ENCODE results near the gene TOR2A.
A peak's percentile ranks its signal among the peaks of the same experiment; 100 is the strongest.
"Not testable (repeated sequence)": the region's sequence is repeated elsewhere in the genome, so short reads cannot be mapped to it uniquely, and the experiment has no call there.

Gene TOR2A

DNA sequence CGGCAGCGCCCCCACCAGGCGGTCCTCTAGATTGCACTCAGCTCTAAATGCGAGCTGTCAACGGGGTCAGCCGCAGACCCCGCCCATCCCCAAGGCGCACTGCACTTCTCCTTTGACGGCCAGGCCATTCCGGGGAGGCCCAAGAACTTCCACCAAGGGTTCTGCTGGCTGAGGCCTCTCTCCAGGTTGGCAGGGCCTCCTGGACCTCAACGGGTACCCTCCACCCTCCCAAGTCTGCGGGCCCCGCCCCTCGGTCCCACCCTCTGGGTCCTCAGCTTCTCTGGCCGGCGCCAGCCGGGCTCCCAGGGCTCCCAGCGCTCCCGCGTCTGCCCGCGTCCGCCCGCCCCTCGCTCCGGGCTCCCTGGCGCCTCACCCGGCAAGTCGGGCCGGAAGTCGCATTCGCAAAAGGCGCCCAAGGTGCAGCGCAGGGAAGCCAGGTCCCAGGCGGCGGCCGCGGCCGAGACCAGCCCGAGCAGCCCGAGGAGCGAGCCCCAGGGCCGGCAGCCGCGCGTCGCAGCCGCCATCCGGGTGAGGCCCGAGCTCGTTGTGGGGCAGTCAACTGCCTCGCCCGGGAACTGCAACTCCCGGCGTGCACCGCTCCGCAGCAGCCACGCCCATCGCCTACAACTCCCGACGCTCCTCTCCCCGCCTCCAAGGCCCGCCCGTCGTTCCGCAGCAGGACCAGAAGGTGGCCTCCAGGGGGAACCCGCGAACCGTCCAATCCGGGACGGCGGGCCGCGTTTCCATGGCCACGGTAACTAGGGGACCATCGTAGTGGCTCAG is at the start of gene TOR2A:
Gene TOR2A, minus strand, starts transcription at position 548 of the 783 bp plus-strand sequence. Its CDS starts 24 bp downstream, at position 524.
- peak; percentile 97 for DNase-seq

DNA sequence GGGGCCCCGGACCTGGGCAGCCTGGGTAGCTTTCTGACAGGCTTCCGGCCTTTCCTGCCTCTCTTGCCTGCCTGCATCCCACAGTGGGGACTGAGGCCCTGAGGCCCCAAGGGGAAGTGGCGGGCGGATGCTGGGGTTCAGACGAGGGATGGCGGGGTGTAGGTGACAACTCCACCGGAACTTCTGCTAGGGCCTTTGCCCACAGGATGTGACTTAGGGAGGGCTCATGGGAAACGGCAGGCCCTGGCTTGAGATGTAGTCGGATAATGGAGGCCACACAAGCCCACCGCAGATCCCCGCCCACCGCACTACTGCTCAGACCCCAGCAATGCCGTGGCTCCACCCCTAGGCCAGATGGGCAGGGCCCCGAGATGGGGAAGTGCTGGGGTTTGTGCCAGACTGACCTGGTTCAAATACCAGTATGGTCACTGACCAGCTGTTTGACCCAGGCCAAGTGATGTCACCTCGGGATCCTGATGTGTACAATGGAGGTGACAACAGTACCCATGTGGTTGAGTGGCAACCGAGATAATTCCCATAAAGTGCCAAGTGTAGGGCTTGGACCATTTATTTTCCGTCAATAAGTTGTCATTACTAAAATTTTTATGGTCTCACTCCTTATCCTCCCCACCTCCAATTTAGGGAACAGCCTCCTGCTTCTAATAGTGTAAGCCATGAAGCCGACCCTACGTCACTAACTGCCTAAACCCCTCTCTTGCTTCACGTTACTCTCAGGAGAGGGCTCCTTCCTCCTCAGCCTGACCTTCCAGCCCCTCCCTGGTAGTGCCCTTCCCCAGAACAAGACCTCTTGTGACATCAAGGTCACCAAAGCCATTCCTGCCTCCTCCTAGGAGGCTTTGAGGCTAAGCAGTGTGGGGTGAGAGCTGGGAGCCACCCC is 48.3 kb upstream of the TOR2A start:
- DNase-seq, result no peak

DNA sequence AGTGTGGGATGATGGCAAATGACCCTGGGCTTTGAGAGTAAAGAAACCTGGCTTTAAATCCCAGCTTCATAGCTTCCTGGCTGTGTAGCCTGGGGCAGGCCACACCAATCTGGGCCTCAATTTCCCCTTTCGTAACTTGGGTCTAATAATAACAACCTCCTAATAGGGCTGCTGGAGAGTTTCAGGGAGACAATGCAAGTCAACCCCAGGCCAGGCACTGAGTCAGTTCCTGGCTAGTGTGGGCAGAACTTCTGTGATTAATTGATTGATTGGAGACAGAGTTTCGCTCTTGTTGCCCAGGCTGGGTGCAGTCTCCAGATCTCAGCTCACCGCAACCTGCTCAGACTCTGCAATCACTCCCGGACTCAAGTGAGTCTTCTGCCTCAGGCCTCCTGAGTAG is 46.7 kb upstream of the TOR2A start:
- DNase-seq, result no peak

DNA sequence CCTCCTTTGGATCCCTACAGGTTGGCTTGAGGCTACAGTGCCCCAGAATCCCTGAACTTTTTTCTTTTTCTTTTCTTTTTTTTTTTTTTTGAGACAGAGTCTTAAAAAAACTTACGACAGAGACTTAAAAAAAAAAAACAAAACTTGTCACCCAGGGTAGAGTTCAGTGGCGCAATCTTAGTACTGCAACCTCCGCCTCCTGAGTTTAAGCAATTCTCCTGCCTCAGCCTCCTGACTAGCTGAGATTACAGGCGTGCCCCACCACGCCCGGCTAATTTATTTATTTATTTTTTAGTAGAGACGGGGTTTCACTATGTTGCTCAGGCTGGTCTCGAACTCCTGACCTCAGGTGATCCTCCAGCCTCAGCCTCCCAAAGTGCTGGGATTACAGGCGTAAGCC is 45.8 kb upstream of the TOR2A start:
- DNase-seq, result not testable (repeated sequence)

DNA sequence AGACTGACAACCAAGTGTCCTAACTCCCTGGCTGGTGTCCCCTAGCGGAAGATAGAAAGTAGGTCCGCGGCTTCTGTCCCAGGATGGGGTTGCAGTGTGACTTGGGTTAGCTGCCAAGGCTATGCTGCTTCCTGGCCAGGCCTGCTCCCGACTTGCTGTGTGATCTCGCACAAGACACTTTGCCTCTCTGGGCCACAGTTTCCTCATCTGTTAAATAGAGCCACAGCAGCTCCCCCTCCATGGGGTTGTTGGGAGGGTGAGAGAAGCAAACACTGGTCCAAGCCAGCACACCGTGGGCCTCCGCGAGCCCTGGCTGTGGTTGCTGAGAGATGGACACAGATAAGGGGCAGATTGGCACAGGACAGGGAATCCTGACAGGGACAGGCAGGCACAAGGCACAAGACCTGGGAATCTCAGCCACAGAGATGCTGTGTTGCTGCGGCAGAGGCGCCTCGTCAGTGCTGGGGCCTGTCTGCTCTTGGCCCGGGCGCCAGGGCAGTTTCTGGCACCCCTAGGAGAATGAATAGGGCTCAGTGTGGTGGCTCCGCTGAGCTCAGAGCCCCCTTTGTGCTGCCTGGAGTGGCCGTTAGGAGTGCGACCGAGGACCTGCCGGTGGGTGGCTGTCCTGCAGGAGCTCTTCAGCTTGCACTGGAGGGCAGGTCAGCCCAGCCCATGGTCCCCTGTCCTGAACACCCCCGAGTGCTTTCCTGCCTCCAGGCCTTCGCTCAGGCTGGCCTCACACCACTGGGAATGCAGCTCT is 45.2 kb upstream of the TOR2A start:
- no peak for DNase-seq

DNA sequence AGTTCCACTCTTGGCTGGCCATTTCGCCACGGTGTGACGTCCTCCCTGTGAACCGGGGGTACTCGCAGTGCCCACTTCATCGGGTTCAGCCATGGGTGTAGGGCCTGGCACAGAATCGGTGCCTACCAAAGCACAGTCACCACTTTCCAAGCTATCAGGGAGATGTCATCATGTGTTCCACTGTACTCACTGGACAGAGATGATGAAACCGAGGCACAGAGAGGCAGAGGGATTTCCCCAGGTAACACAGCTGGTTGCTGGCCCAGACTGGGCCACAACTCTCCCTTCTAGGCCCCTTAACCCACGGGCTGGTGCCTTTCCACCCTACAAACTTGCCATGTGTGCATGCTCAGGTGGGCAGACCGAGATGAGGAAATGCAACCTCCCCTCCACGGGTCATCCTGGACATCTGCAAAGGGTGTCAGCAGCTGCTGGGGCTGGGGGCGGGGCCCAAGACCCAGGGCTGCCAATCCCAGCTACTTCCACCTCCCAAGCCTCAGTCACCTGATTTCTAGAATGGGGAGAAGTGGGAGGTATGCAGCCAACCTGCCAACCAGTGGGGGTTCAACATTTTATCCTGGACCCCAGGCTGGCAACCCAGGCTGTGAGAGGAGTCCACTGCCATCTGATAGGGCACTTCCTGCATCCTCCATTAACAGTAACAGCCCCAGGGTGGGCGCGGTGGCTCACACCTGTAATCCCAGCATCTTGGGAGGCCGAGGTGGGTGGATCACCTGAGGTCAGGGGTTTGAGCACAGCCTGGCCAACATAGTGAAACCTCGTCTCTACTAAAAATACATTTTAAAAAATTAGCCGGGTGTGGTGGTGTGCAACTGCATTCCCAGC is 44.3 kb upstream of the TOR2A start:
- DNase-seq, result no peak

DNA sequence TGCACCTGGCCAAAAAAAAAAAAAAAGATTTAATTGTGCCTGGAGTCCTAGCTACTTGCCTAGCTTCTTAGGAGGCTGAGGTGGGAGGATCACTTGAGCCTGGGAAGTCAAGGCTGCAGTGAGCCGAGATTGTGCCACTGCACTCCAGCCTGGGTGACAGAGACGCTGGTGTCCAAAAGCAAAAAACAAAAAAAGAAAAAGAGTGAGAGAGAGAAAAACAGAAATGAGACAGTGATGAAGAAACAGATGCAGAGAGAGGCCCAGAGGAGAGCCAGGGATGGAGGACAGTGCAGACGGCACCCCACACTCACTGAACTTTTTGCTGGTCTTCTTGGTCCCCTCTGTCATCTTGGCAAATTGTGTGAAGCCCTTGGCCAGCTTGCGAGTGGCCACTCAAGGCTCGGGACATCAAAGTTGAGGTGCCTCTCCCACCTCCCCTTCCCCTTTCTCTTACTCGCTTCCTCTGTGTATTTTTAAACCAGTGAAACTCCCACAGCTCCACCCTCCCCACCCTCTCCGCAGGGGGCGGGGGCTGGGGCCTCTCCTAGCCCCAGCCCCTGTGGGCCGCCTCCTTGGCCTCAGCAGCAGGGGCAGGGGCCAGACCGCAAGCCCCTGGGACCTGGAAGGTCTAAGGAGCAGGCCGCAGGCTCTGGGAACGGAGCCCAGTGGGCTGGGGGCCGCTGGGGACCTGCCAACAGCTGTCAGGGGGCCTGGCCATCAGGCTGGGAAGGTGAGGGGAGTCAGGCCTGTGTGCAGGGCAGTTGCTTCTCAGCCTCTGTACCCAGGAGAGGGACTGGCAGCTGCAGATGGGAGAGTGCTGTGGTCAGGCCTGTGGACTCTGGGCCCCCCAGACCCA is 43.4 kb upstream of the TOR2A start, which contains the start of gene SH2D3C:
Gene SH2D3C, minus strand, starts transcription at position 387 of the 856 bp plus-strand sequence. Its CDS starts 39 bp downstream, at position 348.
- DNase-seq, result no peak

DNA sequence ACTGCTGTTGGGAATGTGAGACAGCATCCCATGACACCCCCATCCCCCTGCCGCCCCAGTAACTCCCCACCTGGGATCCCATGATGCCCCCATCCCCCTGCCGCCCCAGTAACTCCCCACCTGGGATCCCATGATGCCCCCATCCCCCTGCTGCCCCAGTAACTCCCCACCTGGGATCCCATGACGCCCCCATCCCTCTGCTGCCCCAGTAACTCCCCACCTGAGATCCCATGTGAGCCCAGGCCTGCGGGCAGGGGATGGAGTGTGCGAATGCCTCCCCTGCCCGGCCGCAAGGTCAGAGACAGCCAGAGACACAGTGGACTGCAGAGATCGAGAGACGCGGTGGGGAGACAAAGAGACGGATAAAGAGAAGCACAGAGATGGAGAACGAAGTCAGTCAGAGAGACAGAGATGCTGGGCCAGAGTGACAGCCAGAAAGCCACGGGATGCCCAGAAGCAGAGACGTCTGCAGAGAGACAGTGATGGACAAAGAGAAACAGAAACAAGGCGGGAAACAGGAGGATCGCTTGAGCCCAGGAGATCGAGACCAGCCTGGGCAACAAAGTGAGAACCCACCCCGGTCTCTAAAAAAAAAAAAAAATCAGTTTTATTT is 42.4 kb upstream of the TOR2A start:
- DNase-seq, result no peak

DNA sequence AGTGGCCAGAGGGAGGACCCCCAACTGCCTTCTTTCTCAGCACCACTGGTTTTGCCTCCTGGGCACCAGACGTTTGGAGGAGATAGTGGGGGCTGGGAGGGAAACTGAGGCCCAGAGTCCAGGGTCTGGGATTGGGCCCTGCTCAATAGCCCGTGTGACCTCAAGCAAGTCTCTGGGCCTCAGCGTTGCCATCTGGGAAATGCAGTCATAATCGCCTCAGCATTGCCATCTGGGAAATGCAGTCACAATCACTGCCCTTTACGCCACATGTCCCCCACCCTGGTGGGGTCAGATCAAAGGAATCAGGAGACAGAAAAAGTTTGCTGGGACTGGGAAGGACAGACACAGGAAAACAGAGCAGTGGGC is 41.8 kb upstream of the TOR2A start:
- no peak for DNase-seq

DNA sequence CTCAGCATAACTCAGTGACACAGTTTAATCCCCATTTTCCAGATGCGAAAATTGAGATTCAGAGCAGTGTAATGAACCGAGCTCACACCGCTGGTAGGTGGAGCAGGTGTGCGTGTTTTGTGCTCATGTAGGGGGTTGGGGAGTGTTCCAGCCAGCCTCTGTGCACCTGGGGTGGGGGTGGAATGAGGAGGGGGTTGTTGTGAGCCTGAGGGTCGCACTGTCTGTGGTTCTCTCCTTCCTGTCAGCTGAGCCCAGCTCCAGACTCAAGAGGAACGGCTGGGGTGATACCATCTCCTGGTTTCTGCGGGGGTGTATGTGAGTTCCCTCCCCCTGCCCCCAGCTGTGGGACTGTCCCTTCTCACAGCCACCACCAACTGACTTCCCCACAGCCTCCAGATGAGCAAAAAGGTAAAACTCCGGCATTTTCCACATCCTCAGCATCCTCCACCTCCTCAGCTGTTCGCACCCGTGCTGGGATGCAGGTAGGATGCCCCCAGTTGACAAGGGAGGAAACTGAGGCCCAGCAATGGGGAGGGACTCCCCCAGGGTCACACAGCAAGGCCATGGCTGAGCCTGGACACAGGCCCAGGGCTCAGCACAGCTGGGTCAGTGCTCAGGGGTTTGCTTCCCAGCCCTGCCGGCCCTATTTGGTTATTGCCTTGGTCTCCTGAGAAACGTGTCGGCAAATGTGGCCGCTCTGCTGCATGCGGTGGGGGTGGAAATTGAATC is 41.3 kb upstream of the TOR2A start:
- DNase-seq, result no peak

DNA sequence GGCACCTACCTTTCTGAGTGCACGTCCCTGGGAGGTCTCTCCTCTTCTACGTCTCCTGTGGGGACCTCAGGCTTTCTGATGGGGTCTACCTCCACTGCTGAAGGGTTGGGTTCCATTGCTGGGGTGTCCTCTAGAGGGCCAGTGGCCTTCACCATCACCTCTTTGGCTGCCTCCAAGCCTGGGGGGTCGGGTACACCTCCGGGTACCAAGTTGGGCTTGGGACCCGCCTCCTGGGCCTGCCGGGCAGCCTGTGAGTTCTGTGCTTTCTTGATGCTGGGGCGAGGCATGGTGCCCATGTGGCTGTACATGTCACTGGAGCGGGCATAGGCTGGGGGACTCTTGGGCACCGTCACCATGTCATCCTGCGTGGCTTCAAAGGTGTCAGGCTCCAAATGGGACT is 38.9 kb upstream of the TOR2A start:
- DNase-seq, result no peak

DNA sequence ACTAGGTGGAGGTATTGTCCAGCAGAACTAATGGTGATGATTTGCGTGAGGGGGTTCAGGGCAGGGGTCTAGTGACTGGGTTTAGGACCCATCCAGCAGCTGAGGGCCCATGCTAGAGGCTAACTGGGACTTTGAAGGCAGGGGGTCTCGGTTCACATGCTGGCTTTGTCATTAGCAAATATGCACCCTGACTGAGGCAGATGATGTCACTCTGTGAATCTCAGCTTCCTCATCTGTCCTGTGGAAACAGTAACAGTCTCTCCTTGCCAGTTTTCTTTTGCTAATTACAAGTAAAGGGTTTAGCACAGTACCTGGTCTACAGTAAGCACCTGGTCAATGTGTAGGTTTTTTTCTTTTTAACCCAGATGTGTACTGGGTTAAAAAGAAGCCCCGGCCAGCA is 38.2 kb upstream of the TOR2A start:
- no peak for DNase-seq

DNA sequence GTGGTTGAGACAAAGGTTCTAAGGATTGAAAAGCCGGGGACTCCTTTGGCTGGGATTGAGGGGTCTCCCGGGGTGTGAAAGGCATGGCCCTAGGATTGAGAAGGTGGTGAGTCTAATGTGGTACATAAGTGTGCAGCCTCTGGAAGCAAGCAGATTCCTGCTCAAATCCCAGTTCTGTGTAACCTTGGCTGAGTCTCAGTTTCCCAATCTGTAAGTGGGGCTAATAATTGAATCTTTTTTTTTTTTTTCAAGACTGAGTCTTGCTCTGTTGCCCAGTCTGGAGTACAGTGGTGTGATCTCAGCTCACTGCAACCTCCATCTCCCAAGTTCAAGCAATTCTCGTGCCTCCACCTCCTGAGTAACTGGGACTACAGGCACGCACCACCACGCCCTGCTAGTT is 37.5 kb upstream of the TOR2A start:
- DNase-seq, result no peak

DNA sequence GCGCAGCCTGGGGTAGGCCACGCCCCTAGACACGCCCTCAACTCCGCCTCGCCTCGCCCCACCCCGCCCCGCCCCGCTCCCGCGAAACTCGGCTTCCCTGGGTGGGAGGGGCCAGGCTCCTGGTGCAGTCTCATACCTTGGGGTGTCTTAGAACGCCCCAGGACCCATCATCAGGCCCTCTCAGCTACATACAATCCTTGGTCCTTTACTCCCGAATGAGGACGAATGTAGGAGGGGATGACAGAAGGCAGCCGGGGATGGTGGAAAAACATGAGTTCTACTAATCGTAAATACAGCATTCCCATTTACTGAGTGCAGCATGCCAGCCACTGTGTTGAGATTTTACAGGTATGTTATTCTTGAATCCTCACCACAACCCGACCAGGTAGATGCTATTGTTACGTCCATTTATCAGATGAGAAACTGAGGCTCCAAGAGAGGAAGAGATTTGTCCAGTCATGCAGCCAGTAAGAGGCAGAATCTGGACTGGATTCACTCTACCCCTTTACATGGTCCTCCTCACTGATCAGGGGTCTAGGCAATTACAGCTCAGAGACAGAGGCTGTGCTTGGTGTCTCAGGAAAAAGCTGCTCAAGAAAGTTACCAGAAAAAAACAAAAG is 36.6 kb upstream of the TOR2A start:
- no peak for DNase-seq

DNA sequence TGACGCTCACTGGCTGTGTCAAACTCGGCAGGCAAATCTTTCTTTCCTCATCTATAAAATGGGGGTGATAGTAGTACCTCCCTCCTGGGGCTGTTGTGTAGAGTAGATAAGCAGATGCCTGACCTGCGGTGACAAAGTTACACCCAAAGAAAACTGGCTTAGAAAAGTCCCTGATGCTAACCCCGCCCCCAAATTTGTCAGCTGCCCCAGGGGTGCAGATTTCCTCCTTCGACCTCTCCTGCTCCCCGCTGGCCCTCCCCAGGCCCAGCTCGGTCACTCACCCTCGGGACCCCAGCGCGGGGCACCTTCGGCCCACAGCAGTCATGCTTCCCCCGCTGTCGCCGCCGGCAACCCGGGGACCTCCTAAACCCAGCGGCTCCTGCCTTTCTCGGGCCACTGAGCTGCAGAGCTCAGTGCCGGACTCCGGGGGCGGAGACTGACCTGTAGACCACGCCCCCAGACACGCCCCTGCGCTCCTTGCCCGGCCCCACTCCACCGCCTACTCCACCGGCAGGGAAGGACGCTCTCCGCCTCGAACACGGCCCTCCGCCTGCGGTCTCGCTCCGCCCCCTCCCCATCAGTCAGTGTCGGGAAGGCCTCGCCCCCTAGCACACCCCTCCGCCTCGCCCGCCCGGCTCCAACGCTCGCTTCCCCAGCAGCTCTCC is 35.9 kb upstream of the TOR2A start:
- DNase-seq, result peak; percentile 97

DNA sequence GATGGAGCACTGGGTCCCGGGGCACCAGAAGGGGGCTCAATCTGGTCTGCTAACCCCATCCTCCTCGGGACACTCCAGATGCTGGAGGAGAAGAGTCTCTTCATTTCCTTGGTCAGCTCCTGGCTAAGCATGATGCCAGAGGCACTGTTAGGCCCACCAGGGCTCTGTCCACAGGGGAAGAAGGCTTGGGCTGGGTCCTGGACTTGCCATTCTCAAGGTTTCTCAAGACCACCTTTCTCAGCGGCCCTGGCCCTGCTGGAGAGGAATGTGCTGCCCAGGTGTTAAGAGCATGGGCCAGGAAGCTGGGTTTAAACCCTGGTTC is 35.5 kb upstream of the TOR2A start:
- DNase-seq, result no peak

DNA sequence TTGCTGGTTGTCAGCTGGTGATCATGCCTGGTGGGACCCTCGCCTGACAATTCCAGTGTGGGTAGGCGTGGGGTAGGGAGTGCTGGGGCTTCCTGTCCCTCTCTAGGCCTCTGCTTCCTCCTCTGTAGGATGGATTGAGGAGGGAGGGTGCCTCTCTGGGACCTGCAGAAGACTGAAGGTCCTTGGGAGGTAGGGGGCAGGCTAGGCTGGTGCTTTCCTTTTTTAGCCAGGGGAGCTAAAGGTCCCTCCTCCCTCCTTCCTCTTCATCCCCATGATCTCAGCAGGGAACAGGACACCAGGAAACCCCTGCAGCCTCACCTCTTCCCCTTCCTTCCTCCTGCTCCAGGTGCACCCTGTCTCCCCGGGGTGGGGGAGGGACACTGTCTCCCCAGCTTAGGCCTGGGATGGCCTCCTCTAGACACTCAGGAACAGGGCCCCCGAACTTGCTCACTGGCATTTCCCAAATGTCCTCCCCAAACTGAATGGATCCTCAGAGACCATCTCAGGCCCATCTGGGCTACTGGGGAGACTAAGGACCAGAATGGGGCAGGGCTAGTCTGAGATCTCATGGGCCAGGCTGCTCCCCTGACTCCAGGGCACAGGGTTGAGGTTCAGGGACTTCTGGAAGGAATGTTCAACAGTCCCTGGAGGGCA is 35.0 kb upstream of the TOR2A start:
- DNase-seq, result no peak

DNA sequence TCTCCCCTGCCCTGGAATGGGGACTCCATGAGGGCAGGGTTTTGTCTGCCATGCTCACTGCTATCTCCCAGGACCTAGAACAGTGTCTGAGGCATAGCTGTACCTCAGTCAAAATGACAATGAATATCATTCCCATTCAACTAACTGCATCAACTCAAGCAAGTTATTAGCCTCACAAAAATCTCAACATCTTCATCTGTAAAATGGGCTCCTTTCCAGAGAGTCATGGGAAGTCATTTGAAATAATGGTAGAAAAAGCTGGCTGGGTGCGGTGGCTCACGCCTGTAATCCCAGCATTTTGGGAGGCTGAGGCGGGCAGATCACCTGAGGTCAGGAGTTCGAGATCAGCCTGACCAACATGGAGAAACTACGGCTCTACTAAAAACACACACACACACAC is 34.0 kb upstream of the TOR2A start:
- DNase-seq, result no peak

DNA sequence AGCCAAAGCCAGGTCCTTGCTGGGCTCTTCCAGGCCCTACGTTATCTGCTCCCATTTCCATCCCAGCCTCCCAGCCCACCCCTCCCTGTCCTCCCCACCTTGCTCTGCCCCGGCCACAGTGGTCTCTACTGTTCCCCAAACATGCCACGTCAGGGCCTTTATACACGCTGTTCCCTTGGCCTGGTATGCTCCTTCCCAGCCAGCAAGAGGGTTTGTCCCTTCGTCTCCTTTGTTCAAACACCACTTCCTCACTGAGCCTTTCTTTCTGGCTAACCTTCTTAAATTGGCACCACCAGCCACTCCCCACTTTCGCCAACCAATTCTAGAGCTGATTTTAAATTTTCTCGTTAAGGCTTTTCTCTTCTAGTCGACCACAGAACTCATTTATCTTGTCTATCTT is 33.6 kb upstream of the TOR2A start:
- no peak for DNase-seq

Measured in NCI-H1092 treated with DMSO at 0.1 percent for 48 hours (cell line).